Right cardiac atrium (tissue), 5 donors: ENCODE results near the gene PPM1H. TPM values are rescaled to one million over a fixed set of nuclear protein-coding genes. Genes with fewer than 3 reads are reported as not detected.
"Not testable (repeated sequence)": the region's sequence is repeated elsewhere in the genome, so short reads cannot be mapped to it uniquely, and the experiment has no call there.

Source experiments
- ATAC-seq, 2 donors: fragments of 200-7000 bp; cut with Tn5 transposase; one replicate each; pipeline versions ENCODE4 v1.8.0 to v1.9.1; 2020; ENCODE audit warnings: moderate library complexity in 2 of 2, mild to moderate bottlenecking in 1 of 2
- DNase-seq, 3 donors: peaks; one replicate each; pipeline ENCODE4 v3.0.0-alpha.2; 2020
- H3K27ac ChIP-seq: one replicate; pipeline ENCODE4 v1.5.1; 2013; ENCODE audit warnings: mild to moderate bottlenecking, low read length, control low read depth, moderate library complexity
- H3K27me3 ChIP-seq: one replicate; pipeline ENCODE4 v1.6.1; 2013; ENCODE audit not compliant: control insufficient read depth, insufficient read depth
- H3K4me1 ChIP-seq: one replicate; pipeline ENCODE4 v1.6.1; 2013; ENCODE audit warnings: low read length; ENCODE audit not compliant: control insufficient read depth, insufficient read depth
- H3K4me3 ChIP-seq: one replicate; pipeline ENCODE4 v1.5.1; 2013; ENCODE audit warnings: low read length, control low read depth
- H3K9me3 ChIP-seq: one replicate; pipeline ENCODE4 v1.6.1; 2013; ENCODE audit warnings: low read length; ENCODE audit not compliant: control insufficient read depth
- WGBS: extraction: QIAGEN DNeasy Blood & Tissue Kit; methylation state at CpG from one replicate; pipeline ENCODE4 v1.1.7; 2013; 5-methylcytosine and 5-hydroxymethylcytosine counted together
- intact Hi-C, 4 donors: fragments of 100-400 bp; cut with DNase I; formaldehyde crosslinking; loops; one replicate each; pipeline versions ENCODE4 v1.11.0 to v1.14.0; 2022 to 2023
- polyA plus RNA-seq: library from polyadenylated mRNA; stranded (reverse); fragments of 200-250 nt; gene quantifications from one replicate; pipeline ENCODE4 v1.2.3, GENCODE V29; 2013
- total RNA-seq, 4 donors: library from RNA; stranded (reverse); fragmentation: NEBNext Ultra II Directional; extraction: Animal tissue kit (Norgen Biotek cat#: 25700); gene quantifications; one replicate each; pipeline ENCODE4 v1.2.1, GENCODE V29; 2021
- donor health status: healthy with polysubstance abuse.
- donor health status: DM: no; HTN: yes; CAD: no.
- donor health status: DM: no; HTN: no; CAD: no.
- donor health status: DM: no; HTN: yes; CAD: no; lungs with severe emphysema.
- donor health status: DM: yes; HTN: yes; CAD: no.

PPM1H gene
- total and polyA plus RNA-seq, 5 donors, result 1.0 to 4.4 (median 3.5) TPM

- Histone ChIP-seq H3K4me1 (peaks cover 3% of the 10 kb centered on the region), H3K4me3 (no peak overlapping the region), H3K27me3 (no peaks in the 10 kb centered on the region), H3K9me3 (no peaks in the 10 kb centered on the region), H3K27ac (no peak overlapping the region)
- intact Hi-C loops, result no loop called here
- DNase-seq (no peak), ATAC-seq (no peak)
- 96% methylated on average over 6 of the region's 6 CpGs for WGBS
Observed at GRCh38 chr12:62833634-62834033, 101.3 kb downstream of the PPM1H start.

GRCh38 chr12:62832558-62832957, 102.4 kb downstream of the PPM1H start:
- no peak overlapping the region for H3K4me3 ChIP-seq
- intact Hi-C loops, result no loop called here
- 77% methylated on average over 3 of the region's 3 CpGs for WGBS
- ATAC-seq (no peak), DNase-seq (no peak)
- no peak overlapping the region for H3K27ac ChIP-seq
- no peaks in the 10 kb centered on the region for H3K27me3 ChIP-seq
- no peaks in the 10 kb centered on the region for H3K9me3 ChIP-seq
- H3K4me1 ChIP-seq, result peaks cover 3% of the 10 kb centered on the region

GRCh38 chr12:62832027-62832426, 102.9 kb downstream of the PPM1H start:
- Histone ChIP-seq H3K27ac (no peak overlapping the region), H3K27me3 (no peaks in the 10 kb centered on the region), H3K4me3 (no peak overlapping the region), H3K9me3 (no peaks in the 10 kb centered on the region), H3K4me1 (peaks cover 3% of the 10 kb centered on the region)
- peak in 1 of 3 donors; percentile 50 for DNase-seq
- no peak for ATAC-seq
- intact Hi-C loops, result no loop called here
- WGBS, result 76% methylated on average over 7 of the region's 7 CpGs

GRCh38 chr12:62827855-62828254, 107.1 kb downstream of the PPM1H start:
- intact Hi-C loops, result no loop called here
- peak; percentile 64 to 96 for ATAC-seq
- no peaks in the 10 kb centered on the region for H3K9me3 ChIP-seq
- H3K27ac ChIP-seq, result no peak overlapping the region
- no peak for DNase-seq
- 78% methylated on average over 2 of the region's 2 CpGs for WGBS
- no peaks in the 10 kb centered on the region for H3K27me3 ChIP-seq
- H3K4me3 ChIP-seq, result no peak overlapping the region
- no peaks in the 10 kb centered on the region for H3K4me1 ChIP-seq

GRCh38 chr12:62827042-62827441, 107.9 kb downstream of the PPM1H start:
- no peaks in the 10 kb centered on the region for H3K9me3 ChIP-seq
- ATAC-seq (no peak), DNase-seq (no peak)
- 93% methylated on average over 2 of the region's 2 CpGs for WGBS
- H3K27ac ChIP-seq, result no peak overlapping the region
- H3K27me3 ChIP-seq, result no peaks in the 10 kb centered on the region
- intact Hi-C loops, result no loop called here
- H3K4me1 ChIP-seq, result no peaks in the 10 kb centered on the region
- H3K4me3 ChIP-seq, result no peak overlapping the region

- ATAC-seq, result peak; percentile 90 to 93
- 29% methylated on average over 9 of the region's 9 CpGs for WGBS
- intact Hi-C loops, result loop anchor here in 3 of 4 donors (10.0 kb wide), 2 partner anchors 117 to 247 kb away; partner anchors contain the start of gene PPM1H (in 2 of the 3)
Observed at GRCh38 chr12:62817556-62818271, 117.2 kb downstream of the PPM1H start.

GRCh38 chr12:62814243-62814642, 120.7 kb downstream of the PPM1H start:
- Histone ChIP-seq H3K9me3 (no peaks in the 10 kb centered on the region), H3K27me3 (no peaks in the 10 kb centered on the region), H3K4me3 (no peak overlapping the region), H3K4me1 (peaks cover 1% of the 10 kb centered on the region), H3K27ac (no peak overlapping the region)
- 95% methylated on average over 3 of the region's 3 CpGs for WGBS
- intact Hi-C loops, result loop anchor here in 3 of 4 donors (10.0 kb wide), 2 partner anchors 121 to 251 kb away; partner anchors contain the start of gene PPM1H (in 2 of the 3)
- ATAC-seq, result no peak
- no peak for DNase-seq

More at GRCh38 chr12:62817556-62818271, 117.2 kb downstream of the PPM1H start:
- no peaks in the 10 kb centered on the region for H3K9me3 ChIP-seq
- DNase-seq, result peak in 1 of 3 donors; percentile 60
- H3K4me1 ChIP-seq, result peaks cover 1% of the 10 kb centered on the region
- H3K27ac ChIP-seq, result no peak overlapping the region
- no peak overlapping the region for H3K4me3 ChIP-seq
- H3K27me3 ChIP-seq, result no peaks in the 10 kb centered on the region

GRCh38 chr12:62813031-62813829, 121.7 kb downstream of the PPM1H start:
- ATAC-seq (peak; percentile 67 to 73), DNase-seq (peak; percentile 74 to 87 (median 75))
- Histone ChIP-seq H3K27ac (no peak overlapping the region), H3K27me3 (no peaks in the 10 kb centered on the region), H3K4me1 (no peaks in the 10 kb centered on the region), H3K9me3 (no peaks in the 10 kb centered on the region), H3K4me3 (no peak overlapping the region)
- 9% methylated on average over 18 of the region's 18 CpGs for WGBS
- intact Hi-C loops, result loop anchor here in 3 of 4 donors (10.0 kb wide), 2 partner anchors 122 to 252 kb away; partner anchors contain the start of gene PPM1H (in 2 of the 3)

- H3K4me3 ChIP-seq, H3K27ac ChIP-seq, H3K27me3 ChIP-seq, ATAC-seq, H3K9me3 ChIP-seq, DNase-seq, H3K4me1 ChIP-seq: not testable (repeated sequence)
- intact Hi-C loops, result loop anchor here in 3 of 4 donors (10.0 kb wide), 2 partner anchors 123 to 253 kb away; partner anchors contain the start of gene PPM1H (in 2 of the 3)
- WGBS, result 76% methylated on average over 4 of the region's 4 CpGs
Observed at GRCh38 chr12:62811481-62811880, 123.5 kb downstream of the PPM1H start.

- ATAC-seq, result no peak
- 91% methylated on average over 4 of the region's 4 CpGs for WGBS
- Histone ChIP-seq H3K27ac (no peak overlapping the region), H3K4me1 (no peaks in the 10 kb centered on the region), H3K4me3 (no peak overlapping the region), H3K27me3 (no peaks in the 10 kb centered on the region), H3K9me3 (no peaks in the 10 kb centered on the region)
- DNase-seq, result no peak
- intact Hi-C loops, result loop anchor here in 1 of 4 donors (10.0 kb wide), 1 partner anchor 374 kb away; no protein-coding TSS in a partner anchor
Observed at GRCh38 chr12:62808166-62808879, 126.6 kb downstream of the PPM1H start.
